Activated T-cell treated with anti-CD3 and anti-CD28 coated beads, Interleukin-2, amount 50 U/mL, for 24 hours (primary cell): ENCODE data around the gene KRTAP5-3.
"Not testable (repeated sequence)": the region's sequence is repeated elsewhere in the genome, so short reads cannot be mapped to it uniquely, and the experiment has no call there.

ENCODE experiments used
- DNase-seq: peaks from one replicate; pipeline ENCODE4 v3.0.0-alpha.2; 2020
- H3K27ac Mint-ChIP-seq: 2 replicates; pipeline ENCODE4 v1.8.0; 2020; ENCODE audit warnings: mild to moderate bottlenecking, mixed read lengths
- H3K27me3 Mint-ChIP-seq: 2 replicates; pipeline ENCODE4 v1.8.0; 2020; ENCODE audit warnings: mixed read lengths
- H3K36me3 Mint-ChIP-seq: 2 replicates; pipeline ENCODE4 v1.8.0; 2020; ENCODE audit warnings: low read depth, mixed read lengths
- H3K4me1 Mint-ChIP-seq: 2 replicates; pipeline ENCODE4 v1.8.0; 2020; ENCODE audit warnings: low read depth, mixed read lengths
- H3K4me3 Mint-ChIP-seq: 2 replicates; pipeline ENCODE4 v1.8.0; 2020; ENCODE audit warnings: mild to moderate bottlenecking, moderate library complexity, mixed read lengths
- H3K9me3 Mint-ChIP-seq: 2 replicates; pipeline ENCODE4 v1.8.0; 2020; ENCODE audit warnings: mixed read lengths

KRTAP5-3 gene

GRCh38 chr11:1589191-1589963, 18.9 kb downstream of the KRTAP5-3 start:
- not testable (repeated sequence) for H3K9me3 Mint-ChIP-seq, DNase-seq, H3K4me3 Mint-ChIP-seq, H3K27me3 Mint-ChIP-seq, H3K36me3 Mint-ChIP-seq
- Mint-ChIP-seq H3K4me1 (peaks cover 14% of the 10 kb centered on the region), H3K27ac (peak overlapping the region; percentile 77)

GRCh38 chr11:1586699-1587098, 21.6 kb downstream of the KRTAP5-3 start:
- DNase-seq: no peak
- peaks cover 19% of the 10 kb centered on the region for H3K4me1 Mint-ChIP-seq
- no peaks in the 10 kb centered on the region for H3K9me3 Mint-ChIP-seq
- H3K36me3 Mint-ChIP-seq: no peaks in the 10 kb centered on the region
- H3K4me3 Mint-ChIP-seq: no peak overlapping the region
- H3K27ac Mint-ChIP-seq: no peak overlapping the region
- peaks cover 9% of the 10 kb centered on the region for H3K27me3 Mint-ChIP-seq

- not testable (repeated sequence) for H3K27ac Mint-ChIP-seq, H3K4me3 Mint-ChIP-seq, H3K9me3 Mint-ChIP-seq, DNase-seq, H3K36me3 Mint-ChIP-seq, H3K27me3 Mint-ChIP-seq
- peaks cover 16% of the 10 kb centered on the region for H3K4me1 Mint-ChIP-seq
Measured at GRCh38 chr11:1584661-1585370, 23.4 kb downstream of the KRTAP5-3 start, which contains the start of gene KRTAP5-1. Gene KRTAP5-1 (minus strand): TSS chr11:1585283. CDS start chr11:1585249, 34 bp downstream.

GRCh38 chr11:1582909-1583308, 25.4 kb downstream of the KRTAP5-3 start:
- DNase-seq, H3K36me3 Mint-ChIP-seq, H3K27me3 Mint-ChIP-seq, H3K27ac Mint-ChIP-seq, H3K4me3 Mint-ChIP-seq, H3K4me1 Mint-ChIP-seq, H3K9me3 Mint-ChIP-seq: not testable (repeated sequence)

- Mint-ChIP-seq H3K4me1 (peaks cover 6% of the 10 kb centered on the region), H3K27ac (no peak overlapping the region), H3K27me3 (peaks cover 9% of the 10 kb centered on the region), H3K36me3 (no peaks in the 10 kb centered on the region), H3K9me3 (no peaks in the 10 kb centered on the region), H3K4me3 (no peak overlapping the region)
- no peak for DNase-seq
Measured at GRCh38 chr11:1581976-1582375, 26.3 kb downstream of the KRTAP5-3 start.

GRCh38 chr11:1576825-1577224, 31.4 kb downstream of the KRTAP5-3 start:
- Mint-ChIP-seq H3K4me3 (no peak overlapping the region), H3K36me3 (no peaks in the 10 kb centered on the region), H3K27me3 (peaks cover 10% of the 10 kb centered on the region), H3K4me1 (peaks cover 6% of the 10 kb centered on the region), H3K9me3 (no peaks in the 10 kb centered on the region), H3K27ac (no peak overlapping the region)
- DNase-seq: no peak

GRCh38 chr11:1575756-1576155, 32.5 kb downstream of the KRTAP5-3 start:
- not testable (repeated sequence) for H3K4me1 Mint-ChIP-seq, DNase-seq, H3K9me3 Mint-ChIP-seq, H3K36me3 Mint-ChIP-seq, H3K4me3 Mint-ChIP-seq, H3K27ac Mint-ChIP-seq
- peaks cover 10% of the 10 kb centered on the region for H3K27me3 Mint-ChIP-seq

- Mint-ChIP-seq H3K27ac (no peak overlapping the region), H3K36me3 (no peaks in the 10 kb centered on the region), H3K9me3 (no peaks in the 10 kb centered on the region), H3K27me3 (peaks cover 10% of the 10 kb centered on the region), H3K4me1 (peaks cover 12% of the 10 kb centered on the region), H3K4me3 (no peak overlapping the region)
- no peak for DNase-seq
Measured at GRCh38 chr11:1574933-1575242, 33.4 kb downstream of the KRTAP5-3 start.

GRCh38 chr11:1574238-1574932, 33.9 kb downstream of the KRTAP5-3 start:
- Mint-ChIP-seq H3K27ac (no peak overlapping the region), H3K4me3 (peak overlapping the region; percentile 53), H3K4me1 (peaks cover 15% of the 10 kb centered on the region), H3K27me3 (peaks cover 10% of the 10 kb centered on the region), H3K36me3 (no peaks in the 10 kb centered on the region), H3K9me3 (no peaks in the 10 kb centered on the region)
- DNase-seq: peak; percentile 78

- no peaks in the 10 kb centered on the region for H3K9me3 Mint-ChIP-seq
- H3K4me3 Mint-ChIP-seq: peak overlapping the region; percentile 53
- H3K36me3 Mint-ChIP-seq: no peaks in the 10 kb centered on the region
- DNase-seq: no peak
- H3K27me3 Mint-ChIP-seq: peaks cover 10% of the 10 kb centered on the region
- no peak overlapping the region for H3K27ac Mint-ChIP-seq
- peaks cover 17% of the 10 kb centered on the region for H3K4me1 Mint-ChIP-seq
Measured at GRCh38 chr11:1573903-1574237, 34.4 kb downstream of the KRTAP5-3 start.

GRCh38 chr11:1573077-1573902, 35.0 kb downstream of the KRTAP5-3 start:
- Mint-ChIP-seq H3K27me3 (peaks cover 10% of the 10 kb centered on the region), H3K27ac (no peak overlapping the region), H3K36me3 (no peaks in the 10 kb centered on the region), H3K4me1 (peaks cover 20% of the 10 kb centered on the region), H3K4me3 (peak overlapping the region; percentile 53), H3K9me3 (no peaks in the 10 kb centered on the region)
- peak; percentile 62 for DNase-seq

- Mint-ChIP-seq H3K4me3 (peak within 1 kb of the TSS; percentile 53), H3K4me1 (peaks cover 20% of the 10 kb centered on the region), H3K27ac (no peak within 1 kb of the TSS), H3K36me3 (no peaks in the 10 kb centered on the region), H3K9me3 (no peaks in the 10 kb centered on the region), H3K27me3 (peaks cover 10% of the 10 kb centered on the region)
- DNase-seq: peak; percentile 92
Measured at GRCh38 chr11:1572197-1573076, 35.8 kb downstream of the KRTAP5-3 start, which contains the start of gene DUSP8. Gene DUSP8 (minus strand): TSS chr11:1572271. CDS start chr11:1565826, 6,445 bp downstream.

- DNase-seq: no peak
- Mint-ChIP-seq H3K27ac (no peak overlapping the region), H3K4me1 (peaks cover 20% of the 10 kb centered on the region), H3K27me3 (peaks cover 10% of the 10 kb centered on the region), H3K4me3 (no peak overlapping the region), H3K9me3 (no peaks in the 10 kb centered on the region), H3K36me3 (no peaks in the 10 kb centered on the region)
Measured at GRCh38 chr11:1571760-1572196, 36.5 kb downstream of the KRTAP5-3 start.
